ENCODE results near the gene ELOVL4.

The ELOVL4 gene

DNA sequence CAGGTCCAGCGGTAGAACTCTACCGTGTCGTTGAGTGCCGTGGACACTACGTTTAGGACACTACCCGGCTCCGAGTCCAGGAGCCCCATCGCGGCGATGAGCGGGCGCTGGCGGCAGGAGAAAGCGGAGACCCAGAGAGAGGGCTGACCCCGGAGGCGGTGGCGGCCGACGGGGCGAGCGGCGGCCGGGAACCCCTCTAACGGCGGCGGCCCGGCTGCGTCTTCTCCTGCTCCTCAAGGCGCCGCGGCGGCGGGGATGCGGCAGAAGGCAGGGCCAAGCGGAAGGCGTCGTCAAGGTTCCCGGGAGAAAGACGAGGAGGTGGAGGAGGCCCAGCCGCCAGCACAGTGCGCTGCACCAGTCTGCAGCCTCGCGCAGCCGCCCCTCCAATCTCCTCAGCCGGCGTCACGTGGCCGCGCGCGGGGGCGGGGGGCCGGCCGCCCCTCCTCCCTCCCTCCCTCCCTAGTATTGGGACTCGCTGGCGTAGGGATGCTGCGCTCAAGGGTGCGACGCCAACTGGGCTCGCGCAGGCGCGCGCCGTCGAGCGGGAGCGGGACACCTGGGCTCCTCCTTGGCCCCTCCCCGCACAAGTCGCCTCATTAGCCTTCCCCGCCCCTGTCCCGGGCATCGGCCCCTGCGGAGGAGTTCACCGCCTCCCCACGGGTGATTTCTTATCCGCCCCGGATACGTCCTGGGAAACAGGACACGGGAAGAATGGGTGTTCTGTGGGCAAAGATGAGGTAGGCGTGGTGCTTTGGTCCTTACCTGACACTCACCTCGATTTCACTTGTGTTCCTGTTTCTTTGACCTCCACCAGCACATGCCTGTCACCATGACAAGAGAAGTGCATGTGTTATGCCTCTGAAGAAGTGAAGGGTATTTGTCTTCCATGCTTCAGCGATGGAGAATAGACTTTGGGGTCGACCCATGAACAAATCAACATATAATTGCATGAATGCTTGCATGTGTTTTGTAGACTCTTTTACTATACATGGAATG, at the start of gene ELOVL4:
Gene ELOVL4 (minus strand): TSS at position 363 of the 996 bp plus-strand sequence. CDS start 274 bp downstream, at position 89.
- peak within 1 kb of the TSS; percentile 70 for H2AFZ ChIP-seq (ENCODE audit: low read depth, low read length)
- H4K20me1 ChIP-seq (ENCODE audit: insufficient read depth, low read length): peaks cover 32% of the 10 kb centered on the region
- peak within 1 kb of the TSS; percentile 76 for H3K27ac ChIP-seq (ENCODE audit: low read length)
- H3K36me3 ChIP-seq (ENCODE audit: insufficient read depth, low read length): peaks cover 18% of the 10 kb centered on the region
- ATAC-seq (ENCODE audit: insufficient read depth, low read depth) (peak; percentile 87), DNase-seq (peak; percentile 95)
- H3K9me3 ChIP-seq (ENCODE audit: insufficient read depth, low read length, severe bottlenecking): no peaks in the 10 kb centered on the region
- TF ChIP-seq, protein P1, sequence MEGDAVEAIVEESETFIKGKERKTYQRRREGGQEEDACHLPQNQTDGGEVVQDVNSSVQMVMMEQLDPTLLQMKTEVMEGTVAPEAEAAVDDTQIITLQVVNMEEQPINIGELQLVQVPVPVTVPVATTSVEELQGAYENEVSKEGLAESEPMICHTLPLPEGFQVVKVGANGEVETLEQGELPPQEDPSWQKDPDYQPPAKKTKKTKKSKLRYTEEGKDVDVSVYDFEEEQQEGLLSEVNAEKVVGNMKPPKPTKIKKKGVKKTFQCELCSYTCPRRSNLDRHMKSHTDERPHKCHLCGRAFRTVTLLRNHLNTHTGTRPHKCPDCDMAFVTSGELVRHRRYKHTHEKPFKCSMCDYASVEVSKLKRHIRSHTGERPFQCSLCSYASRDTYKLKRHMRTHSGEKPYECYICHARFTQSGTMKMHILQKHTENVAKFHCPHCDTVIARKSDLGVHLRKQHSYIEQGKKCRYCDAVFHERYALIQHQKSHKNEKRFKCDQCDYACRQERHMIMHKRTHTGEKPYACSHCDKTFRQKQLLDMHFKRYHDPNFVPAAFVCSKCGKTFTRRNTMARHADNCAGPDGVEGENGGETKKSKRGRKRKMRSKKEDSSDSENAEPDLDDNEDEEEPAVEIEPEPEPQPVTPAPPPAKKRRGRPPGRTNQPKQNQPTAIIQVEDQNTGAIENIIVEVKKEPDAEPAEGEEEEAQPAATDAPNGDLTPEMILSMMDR (IDR thresholded peaks at IDR 0.05; ENCODE audit: borderline replicate concordance, extremely low read depth, low read length, poor library complexity, severe bottlenecking): no peak
- no peak for TF ChIP-seq EZH2 (IDR thresholded peaks at IDR 0.05; ENCODE audit: borderline replicate concordance, low read depth, low read length, severe bottlenecking)
- peak within 1 kb of the TSS; percentile 36 to 83 for H3K4me3 ChIP-seq (ENCODE audit: low read depth in 1 of 2, low read length in 2 of 2)
- no peaks in the 10 kb centered on the region for H3K27me3 ChIP-seq (ENCODE audit: insufficient read depth, low read length, poor library complexity)
- peaks cover 47% of the 10 kb centered on the region for H3K79me2 ChIP-seq (ENCODE audit: insufficient read depth, low read length)
- peak within 1 kb of the TSS; percentile 90 for H3K9ac ChIP-seq (ENCODE audit: low read depth, low read length)
- H3K4me2 ChIP-seq (ENCODE audit: insufficient read depth, low read length): peak within 1 kb of the TSS; percentile 75
- peaks cover 60% of the 10 kb centered on the region for H3K4me1 ChIP-seq (ENCODE audit: insufficient read depth, low read length)

DNA sequence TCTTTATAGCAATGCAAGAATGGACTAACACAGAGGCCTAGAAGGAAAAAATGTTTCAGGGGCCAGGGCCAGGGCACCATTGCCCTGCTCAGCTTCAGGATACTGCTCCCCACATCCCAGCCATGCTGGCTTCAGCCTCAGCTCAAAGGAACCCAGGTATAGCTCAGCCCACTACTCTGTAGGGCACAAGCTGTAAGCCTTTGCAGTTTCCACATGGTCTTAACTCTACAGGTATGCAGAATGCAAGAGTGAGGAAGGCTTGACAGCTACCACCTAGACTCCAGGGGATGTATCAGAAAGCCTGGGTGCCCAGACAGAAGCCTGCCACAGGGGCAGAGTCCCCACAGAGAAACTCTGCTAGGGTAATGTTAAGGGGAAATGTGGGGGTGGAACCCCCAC, 46.6 kb upstream of the ELOVL4 start:
- H3K79me2 ChIP-seq (ENCODE audit: insufficient read depth, low read length): no peaks in the 10 kb centered on the region
- no peaks in the 10 kb centered on the region for H3K36me3 ChIP-seq (ENCODE audit: insufficient read depth, low read length)
- no peaks in the 10 kb centered on the region for H3K4me1 ChIP-seq (ENCODE audit: insufficient read depth, low read length)
- DNase-seq: no peak
- no peak for ATAC-seq (ENCODE audit: insufficient read depth, low read depth)
- TF ChIP-seq, protein P1 (IDR thresholded peaks at IDR 0.05; ENCODE audit: borderline replicate concordance, extremely low read depth, low read length, poor library complexity, severe bottlenecking): no peak
- no peak for TF ChIP-seq EZH2 (IDR thresholded peaks at IDR 0.05; ENCODE audit: borderline replicate concordance, low read depth, low read length, severe bottlenecking)
- no peak overlapping the region for H3K4me3 ChIP-seq (ENCODE audit: low read depth in 1 of 2, low read length in 2 of 2)
- H3K27ac ChIP-seq (ENCODE audit: low read length): no peak overlapping the region
- H3K9ac ChIP-seq (ENCODE audit: low read depth, low read length): no peak overlapping the region
- no peak overlapping the region for H3K4me2 ChIP-seq (ENCODE audit: insufficient read depth, low read length)
- no peaks in the 10 kb centered on the region for H3K27me3 ChIP-seq (ENCODE audit: insufficient read depth, low read length, poor library complexity)
- H2AFZ ChIP-seq (ENCODE audit: low read depth, low read length): no peak overlapping the region
- no peaks in the 10 kb centered on the region for H4K20me1 ChIP-seq (ENCODE audit: insufficient read depth, low read length)
- no peaks in the 10 kb centered on the region for H3K9me3 ChIP-seq (ENCODE audit: insufficient read depth, low read length, severe bottlenecking)

DNA sequence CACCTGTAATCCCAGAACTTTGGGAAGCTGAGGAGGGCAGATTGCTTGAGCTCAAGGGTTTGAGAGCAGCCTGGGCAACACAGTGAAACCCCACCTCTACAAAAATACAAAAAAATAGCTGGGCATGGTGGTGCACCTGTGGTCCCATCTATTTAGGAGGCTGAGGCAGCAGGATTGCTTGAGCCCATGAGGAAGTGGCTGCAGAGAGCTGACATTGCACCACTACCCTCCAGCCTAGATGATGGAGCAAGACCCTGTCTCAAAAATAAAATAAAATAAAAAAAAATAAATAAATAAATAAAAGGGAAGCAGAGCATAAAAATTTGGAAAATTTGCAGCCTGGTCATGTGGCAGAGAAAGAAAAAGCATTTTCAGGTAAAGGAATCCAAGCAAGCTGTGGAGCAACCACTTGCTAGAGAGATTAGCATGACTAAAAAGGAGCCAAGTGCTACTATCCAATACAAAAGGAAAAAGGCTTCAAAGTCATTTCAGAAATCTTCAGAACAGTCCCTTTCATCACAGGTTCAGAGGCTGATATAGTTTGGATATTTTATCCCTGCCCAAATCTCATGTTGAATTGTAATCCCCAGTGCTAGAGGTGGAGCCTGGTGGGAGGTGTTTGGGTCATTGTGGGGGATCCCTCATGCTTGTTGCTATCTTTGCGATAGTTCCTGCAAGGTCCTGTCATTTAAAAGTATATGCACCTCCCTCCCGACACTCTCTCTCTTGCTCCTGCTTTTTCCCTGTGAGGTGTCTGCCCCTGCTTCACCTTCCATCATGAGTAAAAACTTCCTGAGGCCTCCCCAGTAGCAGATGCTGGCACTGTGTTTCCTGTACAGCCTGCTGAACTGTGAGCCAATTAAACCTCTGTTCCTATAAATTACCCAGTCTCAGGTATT, 45.9 kb upstream of the ELOVL4 start:
- no peak overlapping the region for H3K4me3 ChIP-seq (ENCODE audit: low read depth in 1 of 2, low read length in 2 of 2)
- H3K9ac ChIP-seq (ENCODE audit: low read depth, low read length): no peak overlapping the region
- H3K36me3 ChIP-seq (ENCODE audit: insufficient read depth, low read length): no peaks in the 10 kb centered on the region
- no peaks in the 10 kb centered on the region for H4K20me1 ChIP-seq (ENCODE audit: insufficient read depth, low read length)
- no peaks in the 10 kb centered on the region for H3K27me3 ChIP-seq (ENCODE audit: insufficient read depth, low read length, poor library complexity)
- H3K27ac ChIP-seq (ENCODE audit: low read length): no peak overlapping the region
- H3K9me3 ChIP-seq (ENCODE audit: insufficient read depth, low read length, severe bottlenecking): no peaks in the 10 kb centered on the region
- TF ChIP-seq EZH2 (IDR thresholded peaks at IDR 0.05; ENCODE audit: borderline replicate concordance, low read depth, low read length, severe bottlenecking): no peak
- TF ChIP-seq, protein P1 (IDR thresholded peaks at IDR 0.05; ENCODE audit: borderline replicate concordance, extremely low read depth, low read length, poor library complexity, severe bottlenecking): no peak
- ATAC-seq (ENCODE audit: insufficient read depth, low read depth) (no peak), DNase-seq (no peak)
- H3K79me2 ChIP-seq (ENCODE audit: insufficient read depth, low read length): no peaks in the 10 kb centered on the region
- H3K4me2 ChIP-seq (ENCODE audit: insufficient read depth, low read length): no peak overlapping the region
- no peaks in the 10 kb centered on the region for H3K4me1 ChIP-seq (ENCODE audit: insufficient read depth, low read length)
- H2AFZ ChIP-seq (ENCODE audit: low read depth, low read length): peak overlapping the region; percentile 41; the same call in 1 of the 2 replicates
